Gastrocnemius medialis (tissue), 4 donors: ENCODE measurements around the gene ABL1.

Source experiments
- POLR2A ChIP-seq, 2 donors: fragments of 450-650 bp; IDR thresholded peaks; one replicate each; pipeline ENCODE4 v1.6.1; 2017; ENCODE audit warnings: antibody characterized with exemption in 2 of 2, mild to moderate bottlenecking in 2 of 2, moderate library complexity in 2 of 2
- TF ChIP-seq, protein P1 (sequence below), 5 experiments: fragments of 450-650 bp in 3 of 5; fragments of 200-600 bp in 2 of 5; sonication (generic) in 2 of 5; IDR thresholded peaks in 4 of 5; conservative IDR thresholded peaks in 1 of 5; 1 replicate in 4 of 5; 2 replicates in 1 of 5; pipeline ENCODE4 v1.5.1; 2016 to 2019; ENCODE audit warnings: antibody characterized with exemption in 5 of 5, mild to moderate bottlenecking in 3 of 5, moderate library complexity in 3 of 5

DNA sequence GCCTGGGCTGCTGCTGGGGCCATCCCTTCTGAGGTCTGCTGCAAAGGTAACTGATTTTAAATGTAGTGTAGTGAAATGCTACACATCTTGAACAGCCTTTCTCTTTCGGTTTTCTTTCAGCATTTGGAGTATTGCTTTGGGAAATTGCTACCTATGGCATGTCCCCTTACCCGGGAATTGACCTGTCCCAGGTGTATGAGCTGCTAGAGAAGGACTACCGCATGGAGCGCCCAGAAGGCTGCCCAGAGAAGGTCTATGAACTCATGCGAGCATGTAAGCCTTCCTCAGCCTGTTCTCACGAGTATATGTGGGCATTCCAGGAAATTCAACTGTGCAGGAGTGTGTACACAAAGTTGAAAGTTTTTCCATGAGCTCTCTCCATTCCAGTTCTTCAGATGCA, 43.2 kb downstream of the ABL1 start:
- TF ChIP-seq, protein P1, sequence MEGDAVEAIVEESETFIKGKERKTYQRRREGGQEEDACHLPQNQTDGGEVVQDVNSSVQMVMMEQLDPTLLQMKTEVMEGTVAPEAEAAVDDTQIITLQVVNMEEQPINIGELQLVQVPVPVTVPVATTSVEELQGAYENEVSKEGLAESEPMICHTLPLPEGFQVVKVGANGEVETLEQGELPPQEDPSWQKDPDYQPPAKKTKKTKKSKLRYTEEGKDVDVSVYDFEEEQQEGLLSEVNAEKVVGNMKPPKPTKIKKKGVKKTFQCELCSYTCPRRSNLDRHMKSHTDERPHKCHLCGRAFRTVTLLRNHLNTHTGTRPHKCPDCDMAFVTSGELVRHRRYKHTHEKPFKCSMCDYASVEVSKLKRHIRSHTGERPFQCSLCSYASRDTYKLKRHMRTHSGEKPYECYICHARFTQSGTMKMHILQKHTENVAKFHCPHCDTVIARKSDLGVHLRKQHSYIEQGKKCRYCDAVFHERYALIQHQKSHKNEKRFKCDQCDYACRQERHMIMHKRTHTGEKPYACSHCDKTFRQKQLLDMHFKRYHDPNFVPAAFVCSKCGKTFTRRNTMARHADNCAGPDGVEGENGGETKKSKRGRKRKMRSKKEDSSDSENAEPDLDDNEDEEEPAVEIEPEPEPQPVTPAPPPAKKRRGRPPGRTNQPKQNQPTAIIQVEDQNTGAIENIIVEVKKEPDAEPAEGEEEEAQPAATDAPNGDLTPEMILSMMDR (IDR thresholded peaks at IDR 0.05 in 4 of 5, conservative IDR thresholded peaks at IDR 0.05 in 1 of 5): no peak
- no peak for TF ChIP-seq POLR2A (IDR thresholded peaks at IDR 0.05)
